Adipose tissue (tissue), 3 donors: ENCODE data around the gene STK4. TPM values are rescaled to one million over a fixed set of nuclear protein-coding genes. Genes with fewer than 3 reads are reported as not detected.
"Not testable (repeated sequence)": the region's sequence is repeated elsewhere in the genome, so short reads cannot be mapped to it uniquely, and the experiment has no call there.

Experiments used
- H3K27ac ChIP-seq: one replicate; pipeline ENCODE4 v1.5.1; 2013; ENCODE audit warnings: low read depth, low read length
- WGBS, 3 donors: extraction: QIAGEN DNeasy Blood & Tissue Kit; methylation state at CpG; one replicate each; pipeline ENCODE4 v1.1.7; 2013; 5-methylcytosine and 5-hydroxymethylcytosine counted together
- polyA plus RNA-seq, 3 donors: library from polyadenylated mRNA; stranded (reverse); fragments of 200-250 nt; gene quantifications; one replicate each; pipeline ENCODE4 v1.2.3, GENCODE V29; 2013
- donor health status: healthy with polysubstance abuse.
- donor health status: Bipolar disorder and iron deficiency.
- donor health status: healthy.

Gene STK4
- polyA plus RNA-seq, 3 donors, result 3.9 to 8.7 (median 8.0) TPM

DNA sequence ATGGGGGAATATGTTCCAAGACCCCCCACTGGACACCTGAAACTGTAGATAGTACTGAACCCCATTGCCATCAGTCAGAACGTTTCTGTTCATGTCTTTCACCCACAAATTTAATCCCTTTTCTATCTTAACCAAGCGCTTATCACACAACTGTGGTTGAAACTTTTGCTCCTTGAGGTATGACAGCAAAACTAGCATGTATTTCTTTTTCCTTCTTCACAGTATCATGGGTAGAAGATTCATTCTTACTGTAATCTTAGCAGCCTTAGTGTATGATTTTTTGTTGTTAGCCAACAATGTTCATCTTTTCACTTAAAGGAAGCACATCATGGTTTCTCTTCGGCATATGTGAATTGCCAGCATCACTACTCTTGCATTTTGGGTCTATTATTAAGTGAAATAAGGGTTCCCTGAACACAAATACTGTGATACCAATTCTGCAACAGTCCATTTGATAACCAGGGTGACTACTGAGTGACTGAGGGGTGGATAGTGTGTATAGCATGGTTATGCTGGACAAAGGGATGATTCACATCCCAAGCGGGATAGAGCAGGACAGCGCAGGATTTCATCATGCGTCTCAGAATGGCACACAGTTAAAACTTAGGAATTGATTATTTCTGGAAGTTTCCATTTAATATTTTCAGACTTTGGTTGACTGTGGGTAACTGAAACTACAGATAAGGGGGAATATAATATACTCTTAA lies 92.9 kb downstream of the STK4 start:
- 86 to 92% (median 88%) methylated on average over 6 of the region's 6 CpGs for WGBS, 3 donors
- H3K27ac ChIP-seq, result no peak overlapping the region

DNA sequence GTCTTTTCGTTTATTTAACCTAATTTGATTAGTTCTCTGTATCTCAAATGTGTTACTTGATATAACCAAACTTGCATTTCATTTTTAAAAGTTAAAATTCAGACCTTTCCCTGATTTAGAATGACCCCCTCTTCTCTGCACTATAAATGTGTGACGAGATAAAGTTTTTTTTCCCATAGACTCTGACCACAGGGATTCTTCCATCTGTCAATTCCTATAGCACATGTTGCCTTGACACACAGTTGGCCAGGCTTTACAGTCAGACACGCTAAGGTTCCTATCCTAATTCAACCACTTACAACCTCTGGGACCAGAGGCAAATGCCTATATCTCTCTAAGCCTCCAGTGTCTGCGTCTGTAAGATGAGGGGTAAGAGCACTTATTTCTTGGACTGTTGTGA lies 94.0 kb downstream of the STK4 start:
- H3K27ac ChIP-seq, result no peak overlapping the region
- WGBS, 3 donors, result 90 to 94% (median 91%) methylated on average over 4 of the region's 4 CpGs

DNA sequence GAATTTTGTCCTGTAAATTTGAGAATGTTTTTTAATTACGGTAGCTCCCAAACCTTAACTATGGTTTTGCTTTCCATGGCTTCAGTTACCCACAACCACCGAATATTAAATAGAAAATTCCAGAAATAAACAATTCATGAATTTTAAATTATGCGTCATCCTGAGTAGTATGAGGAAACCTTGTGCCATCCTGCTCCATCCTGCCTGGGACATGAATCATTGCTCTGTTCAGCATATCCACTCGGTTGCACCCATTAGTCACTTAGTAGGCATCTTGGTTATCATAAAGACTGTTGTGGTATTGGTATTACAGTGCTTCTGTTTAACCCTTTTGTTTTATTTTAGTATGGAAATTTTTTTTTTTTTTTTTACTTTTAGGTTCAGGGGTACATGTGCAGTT lies 94.9 kb downstream of the STK4 start:
- 81 to 91% (median 86%) methylated on average over 4 of the region's 4 CpGs for WGBS, 3 donors
- H3K27ac ChIP-seq, result no peak overlapping the region

DNA sequence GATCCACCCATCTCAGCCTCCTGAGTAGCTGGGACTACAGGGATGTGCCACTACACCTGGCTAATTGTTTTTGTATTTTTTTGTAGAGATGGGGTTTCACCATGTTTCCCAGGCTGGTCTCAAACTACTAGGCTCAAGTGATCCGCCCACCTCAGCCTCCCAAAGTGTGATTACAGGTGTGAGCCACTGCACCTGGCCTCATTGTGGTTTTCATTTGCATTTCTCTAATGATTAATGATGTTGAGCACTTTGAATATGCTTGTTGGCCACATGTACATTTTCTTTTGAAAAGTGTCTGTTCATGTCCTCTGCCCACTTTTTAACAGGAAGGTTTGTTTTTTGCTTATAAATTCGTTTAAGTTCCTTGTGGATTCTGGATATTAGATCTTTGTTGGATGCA lies 96.8 kb downstream of the STK4 start:
- H3K27ac ChIP-seq, result not testable (repeated sequence)
- 87 to 94% (median 92%) methylated on average over 2 of the region's 2 CpGs for WGBS, 3 donors

DNA sequence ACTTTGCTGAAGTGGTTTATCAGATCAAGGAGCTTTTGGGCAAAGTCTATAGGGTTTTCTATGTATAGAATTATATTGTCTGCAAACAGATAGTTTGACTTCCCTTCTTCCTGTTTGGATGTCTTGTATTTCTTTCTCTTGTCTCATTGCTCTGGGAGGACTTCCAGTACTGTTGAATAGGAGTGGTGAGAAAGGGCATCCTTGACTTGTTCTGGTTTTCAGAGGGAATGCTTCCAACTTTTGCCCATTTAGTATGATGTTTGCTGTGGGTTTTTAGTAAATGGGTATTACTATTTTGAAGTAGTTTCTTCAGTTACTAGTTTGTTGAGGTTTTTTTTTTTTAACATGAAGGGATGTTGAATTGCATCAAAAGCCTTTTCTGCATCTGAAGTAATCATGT lies 98.5 kb downstream of the STK4 start:
- H3K27ac ChIP-seq, result no peak overlapping the region

DNA sequence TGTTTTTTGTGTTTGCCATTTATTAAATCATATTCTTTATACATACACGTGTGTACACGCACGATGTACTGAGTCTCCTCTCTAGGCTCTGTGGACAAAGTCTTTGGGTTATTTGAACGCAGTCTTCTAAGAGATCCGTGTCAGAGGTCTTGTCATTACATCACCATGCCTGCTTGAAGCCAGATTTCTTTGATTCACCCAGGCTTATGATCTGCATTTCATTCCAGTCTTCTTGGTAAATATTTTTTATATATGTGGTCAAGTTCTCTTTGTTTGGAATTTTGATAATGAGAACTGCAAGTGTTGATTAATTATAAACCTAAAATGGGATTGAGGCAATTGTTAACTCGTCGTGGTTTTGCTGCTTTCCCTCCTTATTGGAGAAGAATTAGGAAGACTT lies 100.1 kb downstream of the STK4 start:
- 77 to 87% (median 80%) methylated on average over 7 of the region's 7 CpGs for WGBS, 3 donors
- H3K27ac ChIP-seq, result no peak overlapping the region

DNA sequence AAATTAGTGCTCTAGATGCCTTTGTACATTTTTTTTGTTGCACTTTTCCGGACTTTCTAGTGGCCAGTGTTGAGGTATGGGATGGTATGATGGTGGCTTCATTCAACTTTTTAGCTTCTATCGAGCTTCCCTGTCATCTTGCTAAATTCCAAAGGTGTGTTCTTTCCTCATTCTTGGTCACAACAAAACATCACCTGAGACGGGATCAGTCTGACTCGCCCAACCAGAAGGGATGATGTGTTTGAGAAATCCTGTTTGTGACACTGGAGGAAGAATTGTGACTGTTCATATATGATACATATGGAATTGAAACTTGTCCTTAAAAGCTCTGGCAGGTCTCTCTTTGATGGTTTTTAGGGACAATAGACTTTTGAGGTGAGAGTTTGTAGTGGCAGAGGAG lies 100.8 kb downstream of the STK4 start:
- no peak overlapping the region for H3K27ac ChIP-seq
- WGBS, 3 donors, result 96 to 98% (median 97%) methylated on average over 4 of the region's 4 CpGs

DNA sequence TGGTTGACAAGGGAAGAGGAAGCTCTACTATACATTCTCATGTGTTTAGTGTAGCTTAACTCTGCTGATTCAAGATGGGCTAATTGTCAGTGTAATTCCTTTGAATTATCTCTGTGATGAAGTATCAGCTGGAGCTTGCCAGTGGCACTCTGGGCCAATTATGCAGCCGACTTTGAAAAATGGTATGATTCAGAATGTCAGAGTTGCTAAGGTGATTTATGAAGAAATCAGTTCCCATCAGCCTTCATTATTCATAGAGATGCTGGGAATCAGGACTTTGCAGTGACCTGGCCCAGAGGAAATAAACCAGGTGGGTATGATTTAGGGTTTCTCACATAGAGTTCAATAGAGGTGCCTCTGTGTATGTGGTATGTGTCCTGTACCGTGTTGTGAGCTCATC lies 101.2 kb downstream of the STK4 start:
- 72 to 81% (median 81%) methylated on average over 2 of the region's 2 CpGs for WGBS, 3 donors

DNA sequence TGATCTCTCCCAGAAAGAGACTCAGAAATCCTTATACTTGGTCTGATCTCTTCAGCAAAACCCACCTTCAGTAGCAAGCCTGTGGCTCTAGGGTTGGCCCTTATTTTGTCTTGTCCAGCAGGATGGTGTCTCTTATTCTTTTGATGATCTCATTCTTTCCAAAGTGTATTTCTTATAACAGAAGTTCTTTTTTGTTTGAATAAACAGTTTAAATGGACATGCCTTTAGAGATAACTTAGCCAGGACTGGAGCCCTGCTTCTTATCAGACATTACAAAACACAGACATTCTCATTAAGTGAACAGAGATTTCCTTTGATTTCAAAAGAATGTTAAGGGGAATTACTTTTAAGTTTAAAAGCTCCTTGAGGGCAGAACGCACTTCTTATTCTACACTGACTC lies 102.9 kb downstream of the STK4 start:
- 83 to 97% (median 88%) methylated on average over 1 of the region's 1 CpG for WGBS, 3 donors
- H3K27ac ChIP-seq, result no peak overlapping the region

More for the DNA sequence above, 101.2 kb downstream of the STK4 start:
- no peak overlapping the region for H3K27ac ChIP-seq

DNA sequence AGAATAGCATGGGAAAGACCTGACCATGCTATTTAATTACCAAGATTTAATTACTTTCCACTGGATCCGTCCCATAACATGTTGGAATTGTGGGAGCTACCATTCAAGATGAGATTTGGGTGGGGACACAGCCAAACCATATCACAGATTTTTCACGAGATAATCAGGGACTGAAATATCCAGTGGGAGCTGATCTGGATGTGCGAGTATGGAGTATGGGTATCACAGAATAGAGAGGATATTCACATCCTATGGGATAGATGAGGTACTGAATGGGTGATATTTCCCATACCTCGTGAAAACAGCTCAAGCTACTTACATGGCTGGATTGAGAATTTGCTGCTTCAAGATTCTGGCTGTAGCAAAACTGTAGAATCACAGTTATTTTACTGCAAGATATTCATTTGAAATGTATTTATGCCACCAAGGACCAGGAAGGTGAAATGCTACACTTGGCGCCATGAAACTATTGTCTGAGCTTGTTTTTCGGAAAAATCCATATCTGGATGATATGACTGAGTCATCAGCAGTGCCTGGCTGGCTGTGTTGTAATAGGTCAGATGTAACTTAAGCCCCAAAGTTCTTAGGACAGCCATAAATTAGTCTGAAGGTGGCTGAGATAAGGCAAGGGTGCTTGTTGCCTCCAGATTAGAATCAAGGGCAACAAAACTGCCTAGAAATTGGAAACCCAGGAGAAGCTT lies 104.8 kb downstream of the STK4 start:
- WGBS, 3 donors, result 94 to 97% (median 97%) methylated on average over 6 of the region's 6 CpGs
- no peak overlapping the region for H3K27ac ChIP-seq

DNA sequence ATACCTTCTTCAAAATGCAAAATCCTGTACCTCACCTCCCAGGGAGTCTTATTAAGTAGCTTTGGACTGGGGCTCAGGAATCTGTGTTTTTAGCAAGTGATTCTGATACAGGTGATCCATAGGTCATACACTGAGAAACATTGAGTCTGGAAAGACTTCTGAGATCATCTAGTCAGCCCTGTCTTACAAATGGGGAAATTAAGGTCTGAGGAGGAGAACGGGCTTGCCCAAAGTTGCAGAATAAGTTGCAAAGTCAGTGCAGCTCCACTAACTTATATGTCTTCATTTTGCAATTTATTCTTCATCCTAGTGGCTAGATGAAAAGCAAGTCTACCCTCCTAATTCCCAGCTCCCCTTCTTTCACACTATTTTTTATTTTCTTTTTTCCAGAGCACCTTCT lies 105.8 kb downstream of the STK4 start:
- no peak overlapping the region for H3K27ac ChIP-seq
- 56 to 93% (median 86%) methylated on average over 1 of the region's 1 CpG for WGBS, 3 donors

DNA sequence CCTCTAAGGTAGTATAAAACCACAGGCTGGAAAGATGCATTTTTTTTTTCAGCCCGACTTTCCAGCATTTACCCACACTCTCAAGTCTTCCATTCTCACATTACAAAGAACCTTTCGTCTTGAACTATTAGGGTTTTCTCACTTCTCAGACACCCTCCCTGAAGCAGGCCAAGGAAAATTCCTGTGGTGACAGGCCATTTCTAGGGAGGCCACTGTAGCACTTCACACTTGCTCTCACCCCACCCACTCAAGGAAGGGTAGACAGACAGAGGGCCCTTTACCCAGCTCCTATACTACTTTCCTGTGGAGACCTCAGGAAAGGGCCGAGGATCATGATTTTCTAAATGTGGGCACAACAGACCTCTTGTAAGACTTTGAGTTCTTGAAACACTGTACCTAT lies 106.9 kb downstream of the STK4 start:
- H3K27ac ChIP-seq, result no peak overlapping the region
- WGBS, 3 donors, result 92 to 95% (median 93%) methylated on average over 3 of the region's 3 CpGs

DNA sequence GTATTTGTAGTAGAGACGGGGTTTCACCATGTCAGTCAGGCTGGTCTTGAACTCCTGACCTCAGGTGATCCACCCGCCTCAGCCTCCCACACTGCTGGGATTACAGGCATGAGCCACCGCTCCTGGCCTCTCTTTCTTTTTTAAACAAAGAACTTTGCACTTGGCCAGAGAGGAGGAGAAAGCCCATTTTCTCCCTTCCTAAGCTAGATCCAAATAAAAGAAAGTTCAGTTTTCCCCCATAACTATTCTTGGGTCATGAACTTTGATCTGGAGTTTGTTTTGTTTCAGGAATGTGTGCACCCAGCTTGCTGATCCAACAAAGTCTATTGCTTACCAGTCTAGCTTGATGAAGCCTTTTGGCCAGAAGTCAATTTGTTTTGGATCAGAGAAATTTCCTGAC lies 111.2 kb downstream of the STK4 start:
- H3K27ac ChIP-seq, result no peak overlapping the region
- WGBS, 3 donors, result 79 to 95% (median 90%) methylated on average over 3 of the region's 3 CpGs

DNA sequence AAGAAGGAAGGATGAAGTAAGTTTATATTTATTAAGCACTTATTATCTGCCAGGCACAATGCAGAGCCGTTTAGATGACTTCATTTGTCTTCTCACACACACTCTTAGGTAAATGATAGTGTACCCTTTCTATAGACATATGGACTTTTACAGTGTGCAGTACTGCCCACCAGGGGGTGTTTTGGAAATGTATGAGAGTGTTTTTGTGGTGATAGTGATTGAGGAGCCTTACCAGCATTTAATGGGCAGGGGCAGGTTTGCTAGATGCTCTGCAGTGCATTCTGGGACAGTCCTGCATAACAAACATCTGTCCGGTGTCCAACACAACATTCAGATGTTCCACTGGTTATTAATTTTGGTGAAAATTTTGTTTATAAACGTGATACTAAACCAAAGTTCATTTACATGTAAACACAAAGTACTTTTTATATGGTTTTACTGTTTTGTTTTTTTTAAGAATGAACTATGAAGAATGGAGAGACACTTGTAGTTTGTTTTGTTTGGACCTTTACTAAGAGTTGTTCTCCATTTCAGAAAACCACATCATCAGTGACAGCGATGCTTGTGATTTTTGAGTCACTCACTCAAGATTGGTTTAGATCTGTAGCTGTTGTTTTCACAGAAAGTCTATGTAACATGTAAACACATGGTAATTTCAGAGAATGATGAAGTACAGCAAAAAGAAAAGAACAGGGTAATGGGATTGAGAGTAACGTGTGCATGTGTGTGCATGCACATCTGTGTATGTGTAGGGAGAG lies 114.7 kb downstream of the STK4 start:
- H3K27ac ChIP-seq, result no peak overlapping the region
- 84 to 89% (median 87%) methylated on average over 5 of the region's 5 CpGs for WGBS, 3 donors

DNA sequence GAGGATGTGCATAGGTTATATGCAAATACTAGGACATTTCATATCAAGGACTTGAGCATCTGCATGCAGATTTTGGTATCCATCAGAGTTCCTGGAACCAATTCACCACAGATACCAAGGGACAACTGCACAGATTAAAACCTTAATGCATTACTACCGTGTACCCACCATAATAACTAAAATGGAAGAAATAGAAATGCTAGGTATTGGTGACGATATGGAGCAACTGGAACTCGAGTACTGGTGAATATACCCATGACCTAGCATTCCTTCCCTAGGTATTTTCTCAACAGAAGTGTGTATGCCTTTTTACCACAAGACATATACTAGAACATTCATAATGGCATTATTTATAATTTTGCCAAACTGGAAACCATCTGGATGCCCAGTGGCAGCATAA lies 116.2 kb downstream of the STK4 start:
- 97 to 100% (median 97%) methylated on average over 3 of the region's 3 CpGs for WGBS, 3 donors
- H3K27ac ChIP-seq, result no peak overlapping the region

DNA sequence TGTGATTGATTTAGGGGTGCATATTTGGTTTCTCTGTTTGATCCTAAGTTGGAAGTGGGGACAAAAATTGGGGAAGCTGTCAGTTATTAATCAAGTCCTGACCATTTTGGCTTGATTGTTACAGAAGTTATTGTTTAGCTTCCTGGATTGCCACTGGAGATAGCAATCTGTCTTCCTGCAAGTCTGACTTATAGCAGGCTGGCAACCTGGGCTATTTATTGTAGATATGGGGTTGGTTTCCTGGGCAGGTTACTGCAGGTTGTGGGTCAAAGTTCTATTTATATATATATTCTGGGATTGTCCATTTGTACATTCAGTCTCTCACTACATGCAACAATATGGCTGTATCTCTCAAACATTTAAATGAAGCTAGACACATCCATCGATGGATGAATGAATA lies 116.8 kb downstream of the STK4 start:
- WGBS, 3 donors, result 95 to 100% (median 97%) methylated on average over 1 of the region's 1 CpG

DNA sequence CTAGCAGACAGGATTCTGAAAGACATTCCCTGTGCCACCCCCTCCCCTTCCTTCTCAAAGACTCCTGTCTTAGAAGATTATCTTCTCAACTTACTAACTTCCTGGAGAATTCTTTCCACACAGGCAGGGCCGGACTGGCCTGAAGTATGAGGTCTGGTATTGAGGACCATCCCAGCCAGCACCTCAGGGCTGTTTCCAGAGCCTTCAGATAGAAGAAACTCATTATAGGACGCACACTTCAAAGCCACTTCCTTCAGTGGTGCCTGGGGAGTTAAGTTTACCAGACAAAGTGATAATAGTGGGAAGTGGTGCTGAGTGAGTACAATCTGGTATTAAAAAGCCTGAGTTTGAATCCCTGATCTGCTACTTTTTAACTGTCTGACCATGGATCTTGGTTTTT lies 119.0 kb downstream of the STK4 start:
- 52 to 79% (median 62%) methylated on average over 2 of the region's 2 CpGs for WGBS, 3 donors
- H3K27ac ChIP-seq, result no peak overlapping the region

More for the DNA sequence above, 116.8 kb downstream of the STK4 start:
- H3K27ac ChIP-seq, result no peak overlapping the region

DNA sequence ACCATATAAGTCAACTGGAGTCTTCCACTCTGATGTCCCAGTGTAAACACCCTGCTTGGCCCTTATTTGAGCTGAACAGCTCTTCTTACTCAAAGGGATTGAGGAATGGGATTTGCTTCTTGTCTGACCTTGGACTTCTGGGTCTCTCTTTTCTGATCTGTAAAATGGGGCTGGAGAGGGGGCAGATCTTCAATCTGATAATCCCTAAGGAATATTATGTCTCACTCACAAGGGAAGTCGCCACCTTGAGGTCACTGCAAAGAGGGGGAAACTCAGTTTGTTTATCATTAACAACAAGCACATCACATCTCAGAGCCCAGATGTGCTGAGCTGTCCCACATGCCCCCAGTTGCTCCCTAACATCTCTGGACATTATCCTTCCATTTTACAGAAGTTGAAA lies 119.6 kb downstream of the STK4 start:
- H3K27ac ChIP-seq, result no peak overlapping the region
- WGBS, 3 donors, result 95 to 100% (median 100%) methylated on average over 1 of the region's 1 CpG

DNA sequence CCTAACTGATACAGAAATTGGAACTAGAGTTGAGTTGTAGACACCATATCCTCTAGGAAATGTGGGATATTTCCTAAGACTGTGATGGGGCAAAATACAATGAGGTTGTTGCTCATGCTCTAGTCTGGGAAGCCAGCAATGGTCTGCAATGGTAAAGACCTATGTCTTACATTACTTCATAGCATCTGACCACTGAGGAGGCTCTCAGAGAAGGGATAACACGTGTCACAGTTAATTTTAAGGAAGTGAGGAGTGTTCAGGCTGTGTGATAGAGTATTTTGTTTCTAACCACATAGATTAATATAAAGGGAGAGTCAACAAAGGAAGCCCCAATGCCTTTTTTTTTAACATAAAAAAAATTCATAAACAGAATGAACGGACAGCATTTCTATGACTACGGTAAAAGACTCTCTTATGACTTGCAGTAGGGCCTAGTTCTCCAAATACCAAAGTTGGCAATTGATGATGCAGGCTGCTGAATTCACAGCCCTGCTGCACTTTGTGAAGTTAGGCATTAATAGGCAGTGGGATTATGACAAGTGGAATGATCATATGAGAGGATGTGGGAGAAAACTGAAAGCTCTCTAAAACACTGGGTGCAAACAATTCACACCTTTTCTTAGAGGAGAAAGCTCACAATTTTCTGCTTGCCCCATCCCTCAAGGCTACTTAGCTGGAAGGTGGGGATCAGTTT lies 120.9 kb downstream of the STK4 start:
- no peak overlapping the region for H3K27ac ChIP-seq
- 65 to 83% (median 71%) methylated on average over 3 of the region's 3 CpGs for WGBS, 3 donors
